H1 (cell line): ENCODE results near the gene SND1. TPM values are rescaled to one million over a fixed set of nuclear protein-coding genes. Genes with fewer than 3 reads are reported as not detected.

Source experiments
- CTCF ChIA-PET: fragments of 300-600 bp; sonication (Branson Sonifier 250); formaldehyde crosslinking; loops from one replicate; lab custom pipeline; 2021; ENCODE audit not compliant: partially characterized antibody; lab: Charles Lee
- POLR2A ChIA-PET: fragments of 300-600 bp; sonication (Branson Sonifier 250); formaldehyde crosslinking; loops from one replicate; lab custom pipeline; 2021; ENCODE audit warnings: inconsistent platforms; ENCODE audit not compliant: partially characterized antibody; lab: Charles Lee
- DNase-seq, 2 experiments: peaks; one replicate each; pipeline versions ENCODE4 v3.0.0 to v3.0.0-alpha.2; 2010 to 2022; ENCODE audit warnings: low spot score in 2 of 2, low read depth in 1 of 2, mixed read lengths in 1 of 2
- FAIRE-seq: peaks from 2 replicates; lab custom pipeline; 2011; peaks lifted over from hg19 to GRCh38; lab: Jason Lieb, UNC
- H2AFZ ChIP-seq: 2 replicates; pipeline ENCODE4 v1.8.1; 2012; ENCODE audit warnings: low read length, inconsistent platforms
- H2AK5ac ChIP-seq: 2 replicates; pipeline ENCODE4 v1.6.1; 2013; ENCODE audit warnings: low read depth, low read length
- H2BK120ac ChIP-seq: replicated peaks from 2 replicates; pipeline ENCODE3; 2013; ENCODE audit warnings: low read depth, low read length, inconsistent platforms
- H2BK12ac ChIP-seq: 2 replicates; pipeline ENCODE4 v1.6.1; 2013; ENCODE audit warnings: low read depth, low read length
- H2BK15ac ChIP-seq: 2 replicates; pipeline ENCODE4 v1.6.1; 2013; ENCODE audit warnings: low read length
- H2BK20ac ChIP-seq: 2 replicates; pipeline ENCODE4 v1.6.1; 2013; ENCODE audit warnings: low read length
- H2BK5ac ChIP-seq: 2 replicates; pipeline ENCODE4 v1.6.1; 2013; ENCODE audit warnings: low read depth, low read length
- H3K14ac ChIP-seq: 2 replicates; pipeline ENCODE4 v1.6.1; 2013; ENCODE audit warnings: inconsistent platforms; ENCODE audit not compliant: insufficient read length
- H3K18ac ChIP-seq: 2 replicates; pipeline ENCODE4 v1.6.1; 2013; ENCODE audit warnings: low read length; ENCODE audit errors: extremely low read depth
- H3K23ac ChIP-seq: 2 replicates; pipeline ENCODE4 v1.6.1; 2013; ENCODE audit warnings: inconsistent platforms; ENCODE audit not compliant: insufficient read length
- H3K23me2 ChIP-seq: 2 replicates; pipeline ENCODE4 v1.6.1; 2013; ENCODE audit warnings: low read depth, low read length
- H3K27ac ChIP-seq: 2 replicates; pipeline ENCODE4 v1.6.1; 2011; ENCODE audit warnings: low read depth, low read length, inconsistent platforms
- H3K27me3 ChIP-seq, 4 experiments: replicated peaks in 1 of 4; 1 replicate in 1 of 4; 2 replicates in 3 of 4; pipeline versions ENCODE4 v1.6.1 to v1.8.1; 2011 to 2013; ENCODE audit warnings: low read length in 3 of 4, mild to moderate bottlenecking in 3 of 4, inconsistent platforms in 2 of 4, mixed read lengths in 2 of 4, moderate library complexity in 1 of 4; ENCODE audit not compliant: control insufficient read depth in 3 of 4, insufficient read depth in 3 of 4; ENCODE audit errors: extremely low read depth in 1 of 4
- H3K36me3 ChIP-seq, 4 experiments: 2 replicates each; pipeline versions ENCODE4 v1.6.1 to v1.8.1; 2011 to 2013; ENCODE audit warnings: mild to moderate bottlenecking in 4 of 4, low read length in 3 of 4, moderate library complexity in 2 of 4, control low read depth in 1 of 4, inconsistent platforms in 1 of 4; ENCODE audit not compliant: insufficient read depth in 4 of 4, control insufficient read depth in 2 of 4
- H3K4ac ChIP-seq: replicated peaks from 2 replicates; pipeline ENCODE3; 2013; ENCODE audit warnings: low read length, low read depth, mixed read lengths, inconsistent platforms; ENCODE audit not compliant: insufficient read length
- H3K4me1 ChIP-seq, 4 experiments: replicated peaks in 1 of 4; 1 replicate in 1 of 4; 2 replicates in 3 of 4; pipeline versions ENCODE4 v1.6.1 to v1.8.1; 2011 to 2013; ENCODE audit warnings: low read length in 3 of 4, inconsistent platforms in 2 of 4, mixed read lengths in 1 of 4; ENCODE audit not compliant: insufficient read depth in 4 of 4, control insufficient read depth in 3 of 4
- H3K4me2 ChIP-seq, 2 experiments: 2 replicates each; pipeline versions ENCODE4 v1.6.1 to v1.8.1; 2011 to 2013; ENCODE audit warnings: low read depth in 2 of 2, low read length in 2 of 2, control low read depth in 1 of 2, inconsistent platforms in 1 of 2, mild to moderate bottlenecking in 1 of 2; ENCODE audit not compliant: insufficient read depth in 1 of 2
- H3K4me3 ChIP-seq, 4 experiments: fragments of 200-600, 300-600 bp in 1 of 4; sonication (generic), shearing (Covaris generic), sonication (Bioruptor Twin) in 1 of 4; 2 replicates each; pipeline versions ENCODE4 v1.5.1 to v1.8.1; 2011 to 2016; ENCODE audit warnings: low read length in 4 of 4, low read depth in 3 of 4, control low read depth in 2 of 4, inconsistent platforms in 2 of 4, mild to moderate bottlenecking in 2 of 4, mixed read lengths in 1 of 4, moderate library complexity in 1 of 4; ENCODE audit not compliant: insufficient read depth in 2 of 4; ENCODE audit errors: extremely low read depth in 1 of 4
- H3K56ac ChIP-seq: replicated peaks from 2 replicates; pipeline ENCODE3; 2013; ENCODE audit warnings: low read depth, mild to moderate bottlenecking, mixed read lengths, low read length, inconsistent platforms; ENCODE audit not compliant: insufficient read length
- H3K79me1 ChIP-seq: 2 replicates; pipeline ENCODE4 v1.6.1; 2013; ENCODE audit warnings: low read depth, low read length, control low read depth
- H3K79me2 ChIP-seq, 2 experiments: 2 replicates each; pipeline versions ENCODE4 v1.6.1 to v1.8.1; 2012 to 2013; ENCODE audit warnings: low read length in 2 of 2, mild to moderate bottlenecking in 2 of 2, inconsistent platforms in 1 of 2; ENCODE audit not compliant: insufficient read depth in 2 of 2, control insufficient read depth in 1 of 2
- H3K9ac ChIP-seq, 4 experiments: replicated peaks in 1 of 4; 1 replicate in 1 of 4; 2 replicates in 3 of 4; pipeline versions ENCODE4 v1.6.1 to v1.8.1; 2011 to 2013; ENCODE audit warnings: low read depth in 3 of 4, low read length in 3 of 4, control low read depth in 2 of 4, mild to moderate bottlenecking in 2 of 4, moderate library complexity in 2 of 4, inconsistent platforms in 1 of 4; ENCODE audit errors: extremely low read depth in 1 of 4
- H3K9me3 ChIP-seq, 2 experiments: 2 replicates each; pipeline versions ENCODE4 v1.6.1 to v1.8.1; 2012 to 2013; ENCODE audit warnings: mild to moderate bottlenecking in 2 of 2, moderate library complexity in 2 of 2, control low read depth in 1 of 2, inconsistent platforms in 1 of 2, low read depth in 1 of 2, low read length in 1 of 2, mixed read lengths in 1 of 2; ENCODE audit not compliant: insufficient read depth in 2 of 2
- H4K20me1 ChIP-seq, 2 experiments: replicated peaks in 1 of 2; 2 replicates each; pipeline versions ENCODE3 to v1.8.1; 2011 to 2013; ENCODE audit warnings: inconsistent platforms in 2 of 2, low read length in 2 of 2, mild to moderate bottlenecking in 1 of 2; ENCODE audit not compliant: insufficient read depth in 2 of 2, control insufficient read depth in 1 of 2
- H4K5ac ChIP-seq: 2 replicates; pipeline ENCODE4 v1.6.1; 2013; ENCODE audit warnings: low read length, low read depth, mixed read lengths, inconsistent platforms; ENCODE audit not compliant: insufficient read length
- H4K8ac ChIP-seq: 2 replicates; pipeline ENCODE4 v1.8.0; 2013; ENCODE audit warnings: mild to moderate bottlenecking, moderate library complexity, low read length, inconsistent platforms; ENCODE audit not compliant: insufficient read depth; ENCODE audit errors: extremely low read depth
- H4K91ac ChIP-seq: replicated peaks from 2 replicates; pipeline ENCODE3; 2013; ENCODE audit warnings: low read length, mixed read lengths, inconsistent platforms; ENCODE audit not compliant: insufficient read length
- RFX5 ChIP-seq: IDR thresholded peaks from 2 replicates; pipeline ENCODE4 v1.6.1; 2011; ENCODE audit warnings: low read depth, low read length, improper control_type of control experiment, borderline replicate concordance
- TAF7 ChIP-seq: optimal IDR thresholded peaks from 2 replicates; pipeline ENCODE3; 2011; ENCODE audit warnings: low read depth, mild to moderate bottlenecking, inconsistent platforms, low read length, moderate library complexity, borderline replicate concordance
- WGBS, 2 experiments: shearing (Covaris generic) in 1 of 2; methylation state at CpG; one replicate each; pipeline versions ENCODE4 v1.1.6 to v1.1.7; 2013 to 2015; ENCODE audit warnings: low lambda C conversion rate in 2 of 2, mixed read lengths in 2 of 2, inconsistent platforms in 1 of 2, low coverage in 1 of 2, missing lambda C conversion rate in 1 of 2; ENCODE audit not compliant: insufficient replicate concordance in 2 of 2, insufficient coverage in 1 of 2, insufficient read length in 1 of 2; ENCODE audit errors: extremely low coverage in 1 of 2, missing lambda C conversion rate in 1 of 2; 5-methylcytosine and 5-hydroxymethylcytosine counted together
- polyA plus RNA-seq, 7 experiments: library from polyadenylated mRNA; depleted of rRNA in 3 of 7; stranded (reverse) in 5 of 7; unstranded in 2 of 7; fragments of >200 nt in 5 of 7; fragments of 200-250 nt in 2 of 7; gene quantifications; 1 replicate in 5 of 7; 2 replicates in 1 of 7; 4 replicates in 1 of 7; pipeline versions ENCODE4 v1.2.1 to v1.2.3, GENCODE V29; 2011 to 2013; ENCODE audit warnings: missing spikeins in 2 of 7, mixed read lengths in 2 of 7
- total RNA-seq: library from RNA; stranded (reverse); fragmentation: NEBNext Ultra II Directional; extraction: Animal tissue kit (Norgen Biotek cat#: 25700); gene quantifications from 2 replicates; pipeline ENCODE4 v1.2.1, GENCODE V29; 2021
- TF ChIP-seq, protein P1 (sequence below): IDR thresholded peaks from 2 replicates; pipeline ENCODE4 v1.6.1; 2012; ENCODE audit warnings: low read length, inconsistent platforms

Gene SND1
- total and polyA plus RNA-seq, 2 of the 8 experiments (the other 6 are each of a cell fraction or from before 2014, with no cell fraction given), result 122 to 290 TPM

DNA sequence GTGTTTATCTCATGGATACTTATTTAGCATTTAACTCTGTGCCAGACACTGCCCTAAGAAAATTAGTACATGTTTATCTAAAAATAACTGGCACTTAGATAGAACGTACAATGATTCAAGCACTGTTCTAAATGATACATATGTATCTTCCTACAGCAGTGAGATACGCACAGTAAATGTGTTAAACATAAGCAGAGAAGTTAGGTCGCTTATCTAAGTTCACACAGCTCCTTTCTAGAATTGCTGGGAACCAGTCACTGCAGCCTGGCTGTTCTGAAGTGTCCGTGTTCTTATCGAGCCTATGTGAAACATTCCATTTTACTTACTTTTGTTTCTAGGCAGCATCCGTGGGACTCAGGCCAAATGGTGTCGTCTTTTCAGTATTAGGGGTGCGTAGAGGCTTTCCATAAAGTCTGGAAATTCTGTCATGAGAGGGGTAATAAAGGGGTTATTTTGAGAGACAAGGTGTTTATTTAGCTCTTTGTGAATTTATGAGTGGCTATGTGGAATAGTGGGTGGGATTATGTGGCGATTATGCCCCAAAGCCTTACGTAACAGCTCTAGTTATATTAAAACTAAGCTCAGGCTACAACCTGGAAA, 186.9 kb downstream of the SND1 start:
- no peak for DNase-seq
- Histone ChIP-seq H3K4me1 (peaks cover 0 to 2% (median 0%) of the 10 kb centered on the region in 4 experiments; a peak in 1 of 7 replicates), H2BK120ac (no peak overlapping the region), H3K18ac (no peak overlapping the region), H3K23ac (no peak overlapping the region), H4K91ac (no peak overlapping the region), H3K14ac (no peak overlapping the region), H3K4me2 (no peak overlapping the region), H3K79me1 (peaks cover 2% of the 10 kb centered on the region; the same call in 1 of the 2 replicates), H4K5ac (no peak overlapping the region), H3K9me3 (no peaks in the 10 kb centered on the region), H3K36me3 (peaks cover 0 to 8% (median 0%) of the 10 kb centered on the region in 4 experiments; a peak in 1 of 8 replicates), H2BK15ac (no peak overlapping the region), H2BK12ac (no peak overlapping the region), H2AFZ (no peak overlapping the region), H3K4me3 (no peak overlapping the region), H2BK20ac (no peak overlapping the region), H3K27me3 (no peaks in the 10 kb centered on the region), H3K79me2 (peaks cover 0 to 21% of the 10 kb centered on the region in 2 experiments; a peak in 1 of 4 replicates), H2AK5ac (no peak overlapping the region), H4K20me1 (peaks cover 2 to 3% of the 10 kb centered on the region in 2 experiments), H4K8ac (no peak overlapping the region), H3K9ac (no peak overlapping the region), H3K23me2 (no peaks in the 10 kb centered on the region; the same call in 1 of the 2 replicates), H3K27ac (no peak overlapping the region), H3K56ac (no peak overlapping the region), H3K4ac (no peak overlapping the region), H2BK5ac (no peak overlapping the region)
- TF ChIP-seq RFX5 (no peak), TAF7 (no peak)
- TF ChIP-seq, protein P1, sequence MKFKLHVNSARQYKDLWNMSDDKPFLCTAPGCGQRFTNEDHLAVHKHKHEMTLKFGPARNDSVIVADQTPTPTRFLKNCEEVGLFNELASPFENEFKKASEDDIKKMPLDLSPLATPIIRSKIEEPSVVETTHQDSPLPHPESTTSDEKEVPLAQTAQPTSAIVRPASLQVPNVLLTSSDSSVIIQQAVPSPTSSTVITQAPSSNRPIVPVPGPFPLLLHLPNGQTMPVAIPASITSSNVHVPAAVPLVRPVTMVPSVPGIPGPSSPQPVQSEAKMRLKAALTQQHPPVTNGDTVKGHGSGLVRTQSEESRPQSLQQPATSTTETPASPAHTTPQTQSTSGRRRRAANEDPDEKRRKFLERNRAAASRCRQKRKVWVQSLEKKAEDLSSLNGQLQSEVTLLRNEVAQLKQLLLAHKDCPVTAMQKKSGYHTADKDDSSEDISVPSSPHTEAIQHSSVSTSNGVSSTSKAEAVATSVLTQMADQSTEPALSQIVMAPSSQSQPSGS, result no peak
- no peak for FAIRE-seq
- WGBS, 2 experiments, result 89% methylated on average over 10 of the region's 10 CpGs; no CpG with 5 or more reads in 1 of the 2 experiments
- ChIA-PET CTCF (interaction anchor here (1.0 to 1.9 kb wide), 3 partner anchors 25 to 92 kb away, joined by 3 to 8 read pairs (median 4); no protein-coding TSS in a partner anchor), POLR2A (no interaction called here)
